ENCODE data around the gene SMARCD3.

Gene SMARCD3

GRCh38 chr7:151246851-151247580 lies 1.5 kb downstream of the SMARCD3 start:
- FAIRE-seq, result no peak

GRCh38 chr7:151246102-151246850 lies 2.2 kb downstream of the SMARCD3 start:
- FAIRE-seq, result no peak

DNA sequence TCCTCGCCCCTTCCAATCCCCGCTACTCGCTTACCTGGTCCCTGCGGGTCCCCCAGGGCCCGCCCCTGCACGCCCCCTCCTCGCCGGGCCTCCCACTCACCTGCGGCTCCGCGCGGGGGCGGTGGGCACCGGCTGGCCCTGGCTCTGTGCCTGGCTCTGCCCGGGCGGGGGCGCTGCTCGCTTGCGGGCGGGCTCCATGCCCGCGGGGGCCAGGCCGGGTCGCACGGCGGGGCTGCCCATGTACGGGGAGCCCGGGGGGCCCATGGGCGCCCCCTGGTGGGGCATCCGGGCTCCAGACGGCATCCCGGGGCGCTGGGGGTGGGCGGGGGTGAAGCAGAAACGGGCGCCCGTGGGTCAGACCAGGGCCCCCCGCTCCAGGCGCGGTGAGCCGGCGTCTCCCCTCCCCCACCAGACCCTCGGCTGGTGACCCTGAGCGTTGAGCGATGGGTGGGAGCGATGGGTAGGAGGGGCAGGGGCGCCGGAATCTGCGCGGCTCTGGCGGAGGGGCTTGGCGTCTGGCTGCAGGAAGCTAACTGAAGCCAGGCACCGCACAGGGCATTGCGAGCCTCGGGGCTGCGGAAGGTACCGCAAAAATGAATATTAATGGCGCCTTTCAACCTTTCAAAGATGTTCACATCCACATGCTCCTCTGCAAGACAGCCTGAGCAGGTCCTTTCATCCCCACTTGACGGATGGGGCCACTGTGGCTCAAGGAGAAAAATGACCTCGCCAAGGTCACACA lies 3.0 kb downstream of the SMARCD3 start:
- FAIRE-seq, result no peak

GRCh38 chr7:151244841-151245346 lies 3.6 kb downstream of the SMARCD3 start:
- FAIRE-seq, result no peak

GRCh38 chr7:151244196-151244840 lies 4.2 kb downstream of the SMARCD3 start:
- peak; percentile 11 for FAIRE-seq

DNA sequence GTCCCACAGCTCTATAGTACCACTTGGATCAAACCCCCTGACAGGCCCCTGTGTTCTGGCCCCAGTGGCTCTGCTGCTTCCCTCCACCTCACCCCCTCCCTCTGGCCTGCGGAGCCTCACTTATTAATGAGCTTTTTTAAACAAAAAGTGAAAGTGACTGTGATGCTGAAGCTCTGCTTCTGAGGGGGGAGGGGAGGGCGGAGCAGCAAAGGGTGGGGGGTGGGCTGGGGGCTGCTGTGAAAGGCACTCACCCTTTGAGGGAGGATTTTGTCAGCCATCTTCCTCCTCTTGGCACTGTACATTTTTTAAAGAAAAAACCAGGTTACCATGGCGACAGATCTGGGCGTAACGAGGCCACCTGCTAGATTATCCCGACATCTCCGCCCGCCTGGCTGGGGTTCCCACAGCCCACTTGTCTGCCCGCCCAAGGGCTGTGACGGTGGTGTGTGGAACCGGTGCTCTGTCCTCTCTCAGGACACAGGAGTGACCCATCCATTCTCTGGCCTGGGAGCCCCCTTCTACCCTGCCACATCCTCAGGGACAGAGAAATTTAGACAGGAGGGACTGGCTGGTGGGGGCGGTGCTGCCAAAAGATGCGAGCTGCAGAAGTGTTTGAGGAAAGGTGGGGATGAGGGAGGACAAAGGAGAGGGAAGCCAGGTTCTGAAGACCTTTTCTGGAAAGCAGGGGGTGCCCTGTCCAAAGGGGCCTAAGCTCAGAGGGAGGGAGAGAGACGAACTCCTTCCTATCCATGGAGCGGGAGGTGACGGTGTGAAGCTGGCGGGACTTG lies 4.9 kb downstream of the SMARCD3 start:
- no peak for FAIRE-seq

GRCh38 chr7:151243045-151243349 lies 5.5 kb downstream of the SMARCD3 start:
- FAIRE-seq, result no peak

DNA sequence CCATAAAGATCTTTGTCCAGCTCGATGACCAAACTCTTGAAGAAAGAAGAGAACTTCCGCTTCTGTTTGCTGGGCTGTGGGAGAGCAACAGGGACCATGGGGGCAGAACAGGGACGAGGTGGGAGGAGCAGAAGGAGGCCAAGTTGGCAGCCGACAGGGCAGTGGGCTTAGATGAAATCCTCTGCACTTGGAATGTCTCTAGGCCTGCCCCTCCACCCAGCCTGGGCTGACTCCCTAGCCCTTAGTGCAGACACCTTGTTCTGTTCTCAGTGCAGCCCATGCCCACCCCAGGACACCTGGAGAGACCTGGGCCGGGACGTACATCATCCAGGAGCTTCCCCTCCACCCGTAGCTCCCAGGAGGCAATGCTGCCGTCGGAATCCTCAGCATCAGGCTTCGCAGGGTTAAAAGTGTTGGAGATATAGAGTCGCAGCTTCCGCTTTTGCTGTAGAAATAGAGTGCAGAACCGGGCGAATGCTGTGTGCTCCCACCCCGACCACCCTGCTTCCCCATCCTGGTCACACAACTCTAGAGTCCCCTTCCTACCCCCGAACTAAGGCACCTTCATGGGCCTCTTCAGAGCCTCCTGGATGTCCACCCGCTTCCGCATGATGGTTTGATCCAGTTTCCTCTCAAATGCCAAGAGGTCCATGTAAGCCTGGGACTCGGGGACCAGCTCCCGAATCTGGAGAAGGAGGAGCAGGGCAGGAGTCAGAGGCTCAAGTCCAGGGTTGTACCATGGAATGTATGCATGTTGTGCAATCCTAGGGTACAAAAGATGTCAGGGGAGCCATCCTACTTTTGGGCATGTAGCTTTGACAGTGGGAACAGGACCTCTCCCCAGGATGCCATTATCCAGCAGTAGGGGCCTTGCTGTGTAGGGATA lies 6.1 kb downstream of the SMARCD3 start:
- no peak for FAIRE-seq

DNA sequence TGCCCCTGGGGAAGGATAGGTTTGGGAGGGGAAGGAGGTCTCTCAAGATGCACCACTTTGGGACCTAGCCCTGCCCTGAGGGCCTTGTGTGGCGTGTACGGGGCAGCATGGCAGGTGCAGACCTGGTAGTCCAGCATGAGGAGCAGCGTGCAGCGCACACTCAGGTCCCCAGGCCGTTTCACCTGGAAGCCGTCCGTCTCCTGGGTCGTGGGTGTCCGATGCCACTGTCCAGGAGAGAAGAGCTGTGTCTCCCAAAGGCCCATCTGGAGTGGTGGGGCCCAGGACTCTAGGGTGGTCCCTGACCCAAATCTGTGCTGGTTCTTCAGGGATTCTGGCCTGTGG lies 6.8 kb downstream of the SMARCD3 start:
- FAIRE-seq, result no peak

- FAIRE-seq, result no peak
Measured at GRCh38 chr7:151240942-151241754, 7.3 kb downstream of the SMARCD3 start.

DNA sequence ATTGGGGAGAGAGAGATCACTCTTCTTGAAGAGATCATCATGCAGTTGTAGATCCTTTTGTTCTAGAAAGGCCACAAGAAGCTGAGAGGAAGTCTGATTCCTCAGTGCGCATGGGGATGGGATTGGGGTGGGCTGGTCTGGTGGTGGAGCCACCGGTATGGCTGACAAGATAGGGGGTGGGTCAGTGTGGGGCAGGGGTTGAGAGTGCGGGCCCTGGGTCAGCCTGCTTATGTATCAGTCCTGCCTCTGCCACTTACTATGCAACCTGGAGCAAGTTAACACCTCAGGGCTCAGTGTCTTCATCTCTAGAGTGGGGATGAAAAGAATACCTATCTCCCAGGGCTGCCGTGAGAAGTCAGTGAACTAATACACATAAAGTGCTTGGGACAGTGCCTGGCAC lies 8.0 kb downstream of the SMARCD3 start:
- no peak for FAIRE-seq

DNA sequence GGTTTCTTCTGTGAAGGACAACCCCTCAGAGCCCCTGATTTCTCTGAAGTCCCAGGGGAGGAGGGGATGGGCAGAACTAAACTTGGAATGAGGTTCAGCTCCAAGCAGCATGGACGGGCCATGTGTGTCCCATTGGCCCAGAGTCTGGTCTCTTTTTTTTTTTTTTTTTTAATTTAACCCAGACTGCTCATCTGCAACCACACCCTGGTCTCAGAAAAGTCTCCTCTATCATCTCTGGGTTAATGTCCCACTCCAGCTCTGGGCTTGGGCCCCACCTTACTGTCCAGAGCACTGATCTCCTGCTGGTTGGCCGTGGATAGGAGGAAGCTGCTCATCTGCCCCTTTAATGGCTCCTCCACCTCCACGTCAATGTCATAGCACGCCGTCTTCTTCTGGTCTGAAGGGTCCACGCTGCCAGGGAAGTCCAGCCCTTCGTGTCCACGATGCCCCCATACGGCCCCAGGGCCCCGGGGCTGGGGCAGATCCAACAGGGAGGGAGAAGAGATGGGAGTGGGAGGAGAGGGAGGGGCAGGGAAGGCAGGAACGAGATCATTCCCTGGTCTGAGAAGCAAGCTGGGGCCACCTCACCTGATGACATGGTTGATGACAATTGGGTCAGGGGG lies 8.5 kb downstream of the SMARCD3 start:
- FAIRE-seq, result no peak

- no peak for FAIRE-seq
Measured at GRCh38 chr7:151238924-151239836, 9.3 kb downstream of the SMARCD3 start.

GRCh38 chr7:151238190-151238810 lies 10.2 kb downstream of the SMARCD3 start:
- no peak for FAIRE-seq

DNA sequence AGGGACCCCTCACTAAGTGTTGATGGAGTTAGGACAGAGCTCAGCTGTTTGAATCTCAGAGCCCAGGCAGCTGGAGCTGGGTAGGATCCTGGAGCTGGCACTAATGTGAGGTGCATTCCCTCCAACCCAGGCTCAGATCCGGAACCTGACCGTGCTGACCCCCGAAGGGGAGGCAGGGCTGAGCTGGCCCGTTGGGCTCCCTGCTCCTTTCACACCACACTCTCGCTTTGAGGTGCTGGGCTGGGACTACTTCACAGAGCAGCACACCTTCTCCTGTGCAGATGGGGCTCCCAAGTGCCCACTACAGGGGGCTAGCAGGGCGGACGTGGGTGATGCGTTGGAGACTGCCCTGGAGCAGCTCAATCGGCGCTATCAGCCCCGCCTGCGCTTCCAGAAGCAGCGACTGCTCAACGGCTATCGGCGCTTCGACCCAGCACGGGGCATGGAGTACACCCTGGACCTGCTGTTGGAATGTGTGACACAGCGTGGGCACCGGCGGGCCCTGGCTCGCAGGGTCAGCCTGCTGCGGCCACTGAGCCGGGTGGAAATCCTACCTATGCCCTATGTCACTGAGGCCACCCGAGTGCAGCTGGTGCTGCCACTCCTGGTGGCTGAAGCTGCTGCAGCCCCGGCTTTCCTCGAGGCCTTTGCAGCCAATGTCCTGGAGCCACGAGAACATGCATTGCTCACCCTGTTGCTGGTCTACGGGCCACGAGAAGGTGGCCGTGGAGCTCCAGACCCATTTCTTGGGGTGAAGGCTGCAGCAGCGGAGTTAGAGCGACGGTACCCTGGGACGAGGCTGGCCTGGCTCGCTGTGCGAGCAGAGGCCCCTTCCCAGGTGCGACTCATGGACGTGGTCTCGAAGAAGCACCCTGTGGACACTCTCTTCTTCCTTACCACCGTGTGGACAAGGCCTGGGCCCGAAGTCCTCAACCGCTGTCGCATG lies 11.0 kb downstream of the SMARCD3 start:
- no peak for FAIRE-seq

DNA sequence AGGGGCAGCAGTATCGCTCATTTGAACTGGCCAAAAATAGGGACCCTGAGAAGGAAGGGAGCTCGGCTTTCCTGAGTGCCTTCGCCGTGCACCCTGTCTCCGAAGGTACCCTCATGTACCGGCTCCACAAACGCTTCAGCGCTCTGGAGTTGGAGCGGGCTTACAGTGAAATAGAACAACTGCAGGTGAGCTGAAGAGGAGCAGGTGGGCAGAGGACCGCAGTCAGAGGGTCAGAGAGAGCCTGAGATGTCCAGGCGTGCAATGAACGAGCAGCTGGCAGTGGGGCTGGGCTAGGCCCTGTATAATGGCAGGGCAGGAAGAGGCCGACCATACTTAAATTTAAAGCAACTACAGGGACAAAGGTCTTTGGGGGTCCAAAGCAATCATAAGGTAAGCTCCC lies 12.1 kb downstream of the SMARCD3 start:
- FAIRE-seq, result no peak

- FAIRE-seq, result no peak
Measured at GRCh38 chr7:151235091-151235787, 13.3 kb downstream of the SMARCD3 start.

Measured in TTC549 (cell line).